ENCODE measurements around the gene TF.

GRCh38 chr3:133837487-133838295 lies 91.5 kb downstream of the TF start:
- TF ChIP-seq CTCF (conservative IDR thresholded peaks at IDR 0.05; ENCODE audit: low read length) (no peak), EZH2phosphoT487 (IDR thresholded peaks at IDR 0.05; ENCODE audit: borderline replicate concordance, low read depth, low read length) (no peak)
